ENCODE data around the gene FAM209A. TPM values are rescaled to one million over a fixed set of nuclear protein-coding genes. Genes with fewer than 3 reads are reported as not detected.

Gene FAM209A
- total RNA-seq, 1 experiment from 2014 or later, result 0.34 TPM

DNA sequence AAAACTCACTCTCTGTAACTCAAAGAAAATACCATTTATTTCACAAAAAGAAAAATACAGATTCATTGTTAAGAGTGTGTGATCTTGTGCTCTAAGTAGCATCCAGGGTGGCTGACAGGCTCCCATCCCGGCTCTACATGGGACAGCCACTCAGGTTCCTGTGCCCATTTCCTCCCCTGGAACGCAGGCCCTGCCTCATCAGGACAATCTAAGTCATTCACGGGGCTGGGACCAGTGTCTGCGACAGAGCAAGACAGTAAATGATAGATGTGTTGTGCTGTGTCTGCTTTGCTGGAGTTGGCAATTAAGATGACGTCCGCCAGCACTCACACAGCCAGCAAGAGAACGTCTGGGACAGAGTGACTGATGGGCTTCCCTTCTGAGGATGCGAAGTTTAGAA, 6.9 kb upstream of the FAM209A start (continued):
- TF ChIP-seq CTCF (IDR thresholded peaks at IDR 0.05 in 2 of 3, conservative IDR thresholded peaks at IDR 0.05 in 1 of 3; ENCODE audit: borderline replicate concordance in 1 of 3, insufficient read depth in 1 of 3, low read depth in 2 of 3, low read length in 2 of 3), result no peak
- no peak for TF ChIP-seq TCF7L2 (IDR thresholded peaks at IDR 0.05; ENCODE audit: borderline replicate concordance, extremely low read depth, insufficient read depth, insufficient read length)
- no peak for TF ChIP-seq EZH2phosphoT487 (IDR thresholded peaks at IDR 0.05; ENCODE audit: borderline replicate concordance)
- TF ChIP-seq, protein P1, sequence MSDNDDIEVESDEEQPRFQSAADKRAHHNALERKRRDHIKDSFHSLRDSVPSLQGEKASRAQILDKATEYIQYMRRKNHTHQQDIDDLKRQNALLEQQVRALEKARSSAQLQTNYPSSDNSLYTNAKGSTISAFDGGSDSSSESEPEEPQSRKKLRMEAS (IDR thresholded peaks at IDR 0.05), result no peak

DNA sequence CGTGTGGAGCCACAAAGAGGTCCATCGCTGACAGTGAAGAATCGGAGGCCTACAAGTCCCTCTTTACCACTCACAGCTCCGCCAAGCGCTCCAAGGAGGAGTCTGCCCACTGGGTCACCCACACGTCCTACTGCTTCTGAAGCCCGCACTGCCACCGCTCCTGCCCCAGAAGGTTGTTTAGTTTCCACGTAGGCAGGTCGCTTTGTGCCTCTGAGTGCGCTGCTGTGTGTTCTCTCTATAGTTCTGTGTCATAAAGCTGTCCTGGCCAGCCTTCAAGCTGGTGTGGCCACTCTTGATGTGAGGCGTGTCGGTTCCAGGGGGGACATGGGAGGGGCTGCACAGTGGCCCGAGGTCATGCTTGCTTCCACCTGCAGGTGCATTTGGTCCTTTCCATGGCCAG, 6.4 kb upstream of the FAM209A start:
- Histone ChIP-seq H2AFZ (ENCODE audit: low read depth, low read length, poor library complexity, severe bottlenecking) (no peak overlapping the region), H4K20me1 (ENCODE audit: insufficient read depth) (no peaks in the 10 kb centered on the region), H3K9me3 (ENCODE audit: control insufficient read depth in 1 of 2, insufficient read depth in 1 of 2, low read depth in 1 of 2, low read length in 2 of 2) (peaks cover 0 to 7% of the 10 kb centered on the region in 2 experiments; a peak in 1 of 4 replicates), H3K9me2 (ENCODE audit: insufficient read depth) (no peaks in the 10 kb centered on the region), H3K27me3 (ENCODE audit: insufficient read depth, low read length) (no peaks in the 10 kb centered on the region), H3K9ac (ENCODE audit: low read length) (no peak overlapping the region), H3K27ac (ENCODE audit: low read depth, low read length) (no peak overlapping the region), H3K4me3 (replicated peaks in 1 of 2; ENCODE audit: low read depth in 1 of 2, low read length in 2 of 2) (no peak overlapping the region), H3K79me2 (ENCODE audit: insufficient read depth, low read length) (no peaks in the 10 kb centered on the region), H3K4me1 (ENCODE audit: control insufficient read depth in 1 of 2, insufficient read depth in 2 of 2, low read length in 2 of 2) (no peaks in the 10 kb centered on the region), H3K4me2 (ENCODE audit: low read length) (no peak overlapping the region), H3K36me3 (ENCODE audit: control insufficient read depth in 1 of 2, insufficient read depth in 2 of 2, low read length in 2 of 2) (peaks cover 20 to 23% of the 10 kb centered on the region in 2 experiments; a peak in 3 of 4 replicates)
- RAD21 ChIA-PET (ENCODE audit: low non-redundant PET in 1 of 2, low total read pairs in 2 of 2, uncharacterized antibody in 2 of 2, unreplicated experiment in 2 of 2), result no interaction called here
- CTCF ChIA-PET, result no interaction called here
- intact Hi-C loops (cut with micrococcal nuclease), result no loop called here
- ATAC-seq, result no peak
- no peak for TF ChIP-seq JUND (IDR thresholded peaks at IDR 0.05)
- no peak for TF ChIP-seq FOSL1 (IDR thresholded peaks at IDR 0.05; ENCODE audit: low read depth)
- TF ChIP-seq EZH2phosphoT487 (IDR thresholded peaks at IDR 0.05; ENCODE audit: borderline replicate concordance), result no peak
- no peak for TF ChIP-seq SIN3A (IDR thresholded peaks at IDR 0.05; ENCODE audit: low read depth)
- no peak for TF ChIP-seq EGR1 (IDR thresholded peaks at IDR 0.05; ENCODE audit: low read depth)
- TF ChIP-seq CBX3 (IDR thresholded peaks at IDR 0.05; ENCODE audit: low read depth), result no peak
- no peak for TF ChIP-seq EZH2 (IDR thresholded peaks at IDR 0.05)
- TF ChIP-seq, protein P2, sequence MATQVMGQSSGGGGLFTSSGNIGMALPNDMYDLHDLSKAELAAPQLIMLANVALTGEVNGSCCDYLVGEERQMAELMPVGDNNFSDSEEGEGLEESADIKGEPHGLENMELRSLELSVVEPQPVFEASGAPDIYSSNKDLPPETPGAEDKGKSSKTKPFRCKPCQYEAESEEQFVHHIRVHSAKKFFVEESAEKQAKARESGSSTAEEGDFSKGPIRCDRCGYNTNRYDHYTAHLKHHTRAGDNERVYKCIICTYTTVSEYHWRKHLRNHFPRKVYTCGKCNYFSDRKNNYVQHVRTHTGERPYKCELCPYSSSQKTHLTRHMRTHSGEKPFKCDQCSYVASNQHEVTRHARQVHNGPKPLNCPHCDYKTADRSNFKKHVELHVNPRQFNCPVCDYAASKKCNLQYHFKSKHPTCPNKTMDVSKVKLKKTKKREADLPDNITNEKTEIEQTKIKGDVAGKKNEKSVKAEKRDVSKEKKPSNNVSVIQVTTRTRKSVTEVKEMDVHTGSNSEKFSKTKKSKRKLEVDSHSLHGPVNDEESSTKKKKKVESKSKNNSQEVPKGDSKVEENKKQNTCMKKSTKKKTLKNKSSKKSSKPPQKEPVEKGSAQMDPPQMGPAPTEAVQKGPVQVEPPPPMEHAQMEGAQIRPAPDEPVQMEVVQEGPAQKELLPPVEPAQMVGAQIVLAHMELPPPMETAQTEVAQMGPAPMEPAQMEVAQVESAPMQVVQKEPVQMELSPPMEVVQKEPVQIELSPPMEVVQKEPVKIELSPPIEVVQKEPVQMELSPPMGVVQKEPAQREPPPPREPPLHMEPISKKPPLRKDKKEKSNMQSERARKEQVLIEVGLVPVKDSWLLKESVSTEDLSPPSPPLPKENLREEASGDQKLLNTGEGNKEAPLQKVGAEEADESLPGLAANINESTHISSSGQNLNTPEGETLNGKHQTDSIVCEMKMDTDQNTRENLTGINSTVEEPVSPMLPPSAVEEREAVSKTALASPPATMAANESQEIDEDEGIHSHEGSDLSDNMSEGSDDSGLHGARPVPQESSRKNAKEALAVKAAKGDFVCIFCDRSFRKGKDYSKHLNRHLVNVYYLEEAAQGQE (IDR thresholded peaks at IDR 0.05; ENCODE audit: low read depth), result no peak
- TF ChIP-seq ATF3 (IDR thresholded peaks at IDR 0.05), result no peak
- TF ChIP-seq, protein P1 (IDR thresholded peaks at IDR 0.05), result no peak
- TF ChIP-seq YY1 (IDR thresholded peaks at IDR 0.05; ENCODE audit: extremely low read depth, insufficient replicate concordance, low read depth, low read length), result no peak
- TF ChIP-seq ZNF274 (IDR thresholded peaks at IDR 0.05; ENCODE audit: low read depth, low read length), result no peak
- no peak for DNase-seq (ENCODE audit: low read depth, low spot score)
- POLR2A ChIA-PET, result no interaction called here
- no TSS peak for BruUV-seq (replicated peaks)
